ENCODE data around the gene TBL1XR1. TPM values are rescaled to one million over a fixed set of nuclear protein-coding genes. Genes with fewer than 3 reads are reported as not detected.
A peak's percentile ranks its signal among the peaks of the same experiment; 100 is the strongest.

TBL1XR1 gene
- total RNA-seq (2014; rRNA removed; shearing (Covaris generic)): 117 and 143 TPM in 2 replicates

DNA sequence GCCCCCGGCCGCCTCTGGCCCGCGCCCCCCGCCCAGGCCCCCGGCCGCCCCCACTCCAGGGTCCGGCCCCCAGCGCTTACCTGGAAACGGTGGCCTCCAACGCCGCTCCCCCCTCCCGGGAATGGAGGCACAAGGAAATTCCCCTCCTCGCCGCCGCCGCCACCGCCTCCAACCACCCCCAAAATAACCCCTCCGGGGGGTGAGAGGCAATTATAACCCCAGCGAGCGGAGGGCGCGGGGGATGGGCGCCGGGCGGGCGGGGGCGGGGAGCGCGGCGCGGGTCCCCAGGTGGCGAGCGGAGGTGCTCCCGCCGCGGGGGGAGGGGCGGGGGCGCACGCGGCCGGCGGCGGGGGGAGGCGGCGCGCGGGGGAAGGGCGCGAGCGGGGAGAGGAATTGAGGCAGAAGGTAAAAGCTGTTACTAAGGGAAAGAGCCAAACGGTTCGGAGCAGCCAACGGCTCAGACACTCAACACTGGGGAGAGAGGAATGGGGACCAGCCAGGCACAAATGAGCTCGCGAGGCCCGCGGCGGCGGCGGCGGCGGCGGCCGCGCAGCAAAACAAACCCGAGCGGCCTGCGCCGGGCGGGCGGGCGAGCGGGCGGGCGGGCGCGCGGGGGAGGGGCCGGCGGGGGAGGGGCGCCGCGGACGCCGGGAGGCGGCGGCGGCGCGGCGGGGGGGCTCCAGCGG is at the start of gene TBL1XR1:
TBL1XR1 (minus strand) TSS at position 442 of the 686 bp plus-strand sequence. CDS start 132,505 bp downstream, outside the sequence.
- DNase-seq (ENCODE audit: low read depth): peak; percentile 95

DNA sequence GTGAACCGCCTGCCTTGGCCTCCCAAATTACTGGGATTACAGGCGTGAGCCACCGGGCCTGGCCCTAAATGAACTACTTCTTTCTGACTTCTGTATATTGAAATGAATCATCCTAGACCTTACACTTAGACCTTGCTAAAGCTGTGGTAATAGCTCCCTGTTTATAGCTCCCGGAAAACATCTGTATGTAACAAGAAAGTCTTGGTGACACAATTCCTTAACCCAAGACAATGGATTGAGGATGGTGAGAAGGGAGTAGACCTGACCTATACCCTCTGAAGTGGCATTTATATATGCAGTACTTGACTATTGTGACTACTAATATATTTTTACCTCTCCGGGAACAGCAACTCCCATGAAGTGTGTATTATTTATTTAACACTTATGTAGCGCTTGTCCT is 48.0 kb upstream of the TBL1XR1 start:
- no peak for DNase-seq (ENCODE audit: low read depth)

DNA sequence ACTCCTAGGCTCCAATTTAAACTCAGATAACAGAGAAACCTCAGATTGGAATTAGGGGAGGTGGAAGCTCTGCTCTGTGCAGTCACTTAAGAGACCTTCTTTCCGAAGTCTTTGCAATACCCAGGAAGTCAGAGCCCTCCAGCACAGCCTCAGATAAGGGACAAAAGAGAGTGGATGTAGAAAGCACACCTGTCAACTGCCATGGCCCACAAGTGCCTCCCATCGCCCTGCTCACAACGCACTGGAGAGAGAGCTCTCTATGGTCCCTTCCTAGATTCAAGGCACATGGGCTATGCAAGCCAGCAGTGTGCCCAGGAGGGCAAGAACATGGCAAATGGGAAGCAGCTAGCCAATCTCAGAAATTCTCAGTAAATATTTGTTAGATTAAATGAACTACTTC is 47.3 kb upstream of the TBL1XR1 start:
- DNase-seq (ENCODE audit: low read depth): no peak

DNA sequence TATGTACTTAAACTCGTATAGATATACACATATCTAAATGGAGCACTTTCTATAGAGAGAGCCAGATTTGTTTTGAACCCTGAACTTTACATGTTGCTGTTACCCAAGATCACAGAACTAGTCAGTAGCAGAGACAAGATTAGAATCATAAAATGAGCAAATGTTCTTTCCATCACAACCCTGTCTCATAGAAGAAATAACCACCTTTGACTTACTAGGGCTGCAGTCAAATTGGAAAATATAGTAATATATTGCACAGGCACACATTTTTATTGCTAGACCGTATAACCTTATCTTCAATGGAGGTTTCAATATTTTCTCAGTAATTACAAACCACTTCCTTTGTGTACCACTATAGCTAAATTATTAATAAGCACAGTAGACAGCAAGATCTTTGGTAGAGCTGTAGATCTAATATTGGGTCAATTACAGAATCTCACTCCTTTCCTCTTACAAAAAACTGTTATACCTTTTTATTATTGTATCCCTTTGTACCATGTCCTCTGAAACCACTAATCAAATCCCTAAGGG is 41.5 kb upstream of the TBL1XR1 start:
- DNase-seq (ENCODE audit: low read depth): no peak

DNA sequence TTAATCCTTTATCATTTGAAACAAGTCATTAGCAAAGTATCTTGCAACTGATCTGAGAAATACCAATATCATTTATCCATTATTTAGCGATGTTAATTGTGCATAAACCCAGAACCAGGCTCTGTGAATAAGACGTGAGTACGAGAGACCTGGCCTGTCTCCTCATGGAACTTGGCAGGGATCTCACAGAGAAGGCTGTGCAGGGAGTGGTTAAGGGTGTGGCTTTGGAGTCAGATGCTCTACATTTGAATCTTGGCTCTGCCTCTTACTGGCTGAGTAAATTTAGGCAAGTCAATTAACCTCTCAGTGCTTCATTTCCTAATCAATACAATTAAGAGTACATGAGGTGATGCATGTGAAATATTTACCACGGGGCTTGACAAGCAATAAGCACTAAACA is 39.9 kb upstream of the TBL1XR1 start:
- no peak for DNase-seq (ENCODE audit: low read depth)

DNA sequence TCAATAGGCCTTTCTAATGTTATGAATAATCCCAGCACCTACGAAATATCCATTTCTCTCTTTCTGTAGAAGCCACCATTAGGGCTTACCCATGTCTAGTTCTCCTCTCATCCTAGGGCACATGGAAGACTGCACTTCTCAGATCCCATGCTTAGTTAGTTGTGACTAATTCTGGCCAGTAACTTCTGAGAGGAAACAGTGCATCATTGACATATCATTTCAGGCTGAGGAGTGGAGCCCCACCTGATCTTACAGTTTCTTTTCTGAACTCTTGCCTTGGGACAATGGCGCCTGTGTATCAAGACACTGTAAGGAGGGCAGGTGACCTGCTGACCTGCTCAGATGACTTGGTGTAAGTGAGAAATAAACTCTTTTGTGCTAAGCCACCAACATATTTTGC is 39.4 kb upstream of the TBL1XR1 start:
- DNase-seq (ENCODE audit: low read depth): peak; percentile 17

DNA sequence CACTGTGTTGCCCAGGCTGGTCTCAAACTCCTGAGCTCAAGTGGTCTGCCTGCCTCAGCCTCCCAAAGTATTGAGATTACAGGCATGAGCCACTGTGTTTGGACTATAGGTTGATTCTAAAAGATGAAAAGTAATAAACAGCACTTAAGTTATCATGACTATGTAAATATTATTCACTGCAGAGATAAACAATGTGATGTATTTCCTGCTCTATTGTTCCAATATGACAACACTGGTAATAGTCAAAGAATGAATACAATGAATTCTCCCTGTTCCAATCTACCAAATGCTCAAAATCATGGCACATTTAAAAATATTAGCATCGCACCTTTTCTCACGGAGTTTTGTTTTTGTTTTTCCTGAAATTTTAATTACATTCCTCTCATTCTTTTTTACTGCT is 36.8 kb upstream of the TBL1XR1 start:
- DNase-seq (ENCODE audit: low read depth): no peak

DNA sequence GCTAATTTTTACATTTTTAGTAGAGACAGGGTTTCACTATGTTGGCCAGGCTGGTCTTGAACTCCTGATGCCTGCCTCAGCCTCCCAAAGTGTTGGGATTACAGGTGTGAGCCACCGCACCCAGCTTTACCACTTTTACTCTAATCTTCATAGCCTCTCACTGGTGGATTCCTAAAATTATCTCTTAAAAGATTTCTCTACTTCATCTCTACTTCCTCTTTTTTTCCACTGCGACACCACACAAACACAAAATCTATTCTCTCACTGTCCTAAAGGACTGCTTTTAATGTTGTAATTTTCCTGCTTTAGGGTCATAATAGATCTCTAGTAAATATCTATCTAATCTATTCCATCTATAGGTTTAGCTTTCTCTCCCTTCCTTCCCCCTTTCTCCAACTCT is 34.0 kb upstream of the TBL1XR1 start:
- no peak for DNase-seq (ENCODE audit: low read depth)

DNA sequence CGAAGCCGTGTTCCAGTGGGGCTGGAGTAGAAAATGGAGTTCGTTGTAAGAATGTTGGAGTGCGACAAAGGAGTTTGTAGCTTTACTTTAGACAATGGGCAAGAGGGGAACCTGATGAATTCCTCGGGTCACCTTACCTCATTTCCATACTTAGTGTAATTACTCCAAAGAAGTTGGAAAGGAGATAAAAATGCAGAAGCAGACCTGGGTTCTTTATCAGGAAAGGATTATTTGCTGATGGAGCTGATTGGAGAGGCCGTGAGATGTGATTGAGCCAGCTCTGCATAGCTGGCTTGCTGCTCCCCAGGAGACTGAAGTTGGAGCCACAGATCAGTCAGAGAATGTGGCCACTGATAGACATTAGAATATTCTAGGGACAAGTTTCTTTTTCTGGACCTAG is 33.4 kb upstream of the TBL1XR1 start:
- no peak for DNase-seq (ENCODE audit: low read depth)

DNA sequence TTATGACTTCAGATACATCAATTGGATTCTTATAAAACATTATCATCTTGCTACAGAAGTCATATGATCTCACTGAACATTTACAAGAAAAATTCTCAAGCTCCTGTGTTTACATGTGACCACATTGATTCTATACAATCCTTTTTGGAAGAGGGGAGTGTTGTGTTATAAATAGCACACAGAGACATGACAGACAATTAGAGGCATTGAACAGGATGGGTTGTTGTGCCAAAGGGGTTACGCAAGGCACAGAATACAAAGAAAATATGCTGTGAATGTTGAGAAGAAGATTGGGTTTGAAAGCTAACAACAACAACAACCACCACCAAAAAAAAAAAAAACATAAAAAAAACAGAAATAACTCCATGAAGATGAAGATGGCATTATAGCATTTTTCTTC is 32.5 kb upstream of the TBL1XR1 start:
- DNase-seq (ENCODE audit: low read depth): no peak

DNA sequence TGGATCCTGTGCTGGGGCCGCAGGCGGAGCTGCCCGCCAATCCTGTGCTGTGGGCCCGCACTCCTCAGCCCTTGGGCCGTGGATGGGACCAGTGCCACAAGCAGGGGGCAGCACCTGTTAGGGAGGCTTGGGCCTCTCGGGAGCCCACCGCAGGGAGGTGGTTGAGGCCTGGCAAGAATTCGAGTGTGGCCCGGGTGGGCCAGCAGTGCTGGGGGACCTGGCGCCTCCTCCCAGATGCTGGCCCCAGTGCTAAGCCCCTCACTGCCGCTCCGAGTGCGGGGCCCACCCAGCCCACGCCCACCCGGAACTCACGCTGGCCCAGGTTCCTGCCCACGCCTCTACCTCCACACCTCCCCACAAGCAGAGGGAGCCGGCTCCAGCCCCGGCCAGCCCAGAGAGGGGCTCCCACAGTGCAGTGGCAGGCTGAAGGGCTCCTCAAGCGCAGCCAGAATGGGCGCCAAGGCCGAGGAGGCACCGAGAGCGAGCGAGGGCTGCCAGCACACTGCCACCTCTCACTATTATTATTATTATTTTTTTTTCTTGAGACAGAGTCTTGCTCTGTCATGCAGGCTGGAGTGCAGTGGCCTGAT is 31.4 kb upstream of the TBL1XR1 start:
- DNase-seq (ENCODE audit: low read depth): no peak

DNA sequence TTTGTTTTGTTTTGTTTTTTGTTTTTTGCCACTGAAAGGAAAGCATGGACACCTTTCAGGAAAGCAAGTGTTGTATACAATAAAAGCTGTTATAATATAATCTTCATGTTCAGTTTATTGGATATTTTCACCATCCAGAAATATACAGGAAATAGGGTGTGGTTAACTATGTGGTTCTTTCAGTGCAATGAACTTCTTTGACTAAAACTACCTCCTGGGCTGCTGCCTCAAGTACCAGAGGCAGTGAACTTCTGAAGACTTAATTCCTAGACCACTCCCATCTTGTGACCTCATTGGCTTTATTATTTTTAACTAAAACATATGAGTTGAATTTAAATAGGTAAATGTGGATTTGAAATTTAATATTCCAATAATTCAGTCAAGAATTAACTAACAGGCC is 27.1 kb upstream of the TBL1XR1 start:
- no peak for DNase-seq (ENCODE audit: low read depth)

DNA sequence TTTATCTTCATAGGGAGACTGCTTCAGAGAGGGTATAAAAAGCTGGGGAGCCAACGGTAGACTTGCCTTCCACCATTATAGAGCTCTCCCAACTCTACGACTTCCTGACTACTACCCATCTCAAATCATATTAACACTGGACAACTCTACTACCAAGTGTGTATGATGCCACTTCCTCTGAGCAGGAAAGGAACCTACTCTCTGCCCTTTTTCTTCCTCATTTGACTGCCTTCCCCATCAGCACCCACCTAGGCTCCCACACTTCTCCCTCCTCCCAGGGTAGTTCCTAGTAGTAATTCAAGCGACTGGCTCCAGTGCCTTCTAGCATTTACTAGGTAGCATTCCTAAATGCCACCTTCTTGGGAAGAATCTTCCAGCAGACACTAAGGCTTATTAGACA is 24.5 kb upstream of the TBL1XR1 start:
- no peak for DNase-seq (ENCODE audit: low read depth)

DNA sequence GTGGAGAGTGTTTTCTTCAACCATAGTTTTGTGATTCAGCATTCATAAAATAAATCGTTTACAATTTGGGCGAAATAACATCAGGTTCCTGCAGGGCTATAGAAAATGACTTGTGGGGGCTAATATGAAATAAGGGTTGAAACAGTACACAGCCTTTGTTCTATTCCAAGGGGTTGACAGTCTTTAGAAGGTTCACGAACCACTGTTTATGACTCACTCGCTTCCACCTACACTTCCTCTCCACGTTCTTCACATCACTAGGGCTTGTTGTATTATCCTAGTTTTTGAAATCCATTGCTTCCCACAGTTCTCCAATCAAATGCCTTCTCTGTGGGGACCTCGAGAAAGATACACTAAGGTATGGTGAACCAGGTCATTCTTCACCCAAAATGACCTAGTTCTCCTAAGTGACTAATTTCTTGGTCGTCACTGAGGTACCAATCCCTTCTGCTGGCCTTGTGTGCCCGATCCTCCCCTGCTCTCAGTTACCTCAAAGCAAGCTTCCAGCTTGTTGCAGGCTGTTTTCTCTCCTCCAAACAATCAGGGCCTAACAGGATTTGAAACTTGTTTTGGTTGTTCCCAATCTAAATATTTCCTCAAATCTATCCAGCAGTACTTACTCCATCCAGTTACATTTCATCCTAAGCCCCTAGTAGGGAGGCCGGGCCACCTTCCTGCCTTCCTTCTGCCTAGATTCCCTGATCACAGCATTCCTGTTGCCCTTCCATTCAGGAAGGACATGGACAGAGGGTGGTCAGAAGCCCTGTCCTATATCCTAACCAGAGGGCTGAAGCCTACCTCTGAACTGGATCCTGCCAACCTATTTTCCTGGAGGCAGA is 23.1 kb upstream of the TBL1XR1 start:
- DNase-seq (ENCODE audit: low read depth): no peak

DNA sequence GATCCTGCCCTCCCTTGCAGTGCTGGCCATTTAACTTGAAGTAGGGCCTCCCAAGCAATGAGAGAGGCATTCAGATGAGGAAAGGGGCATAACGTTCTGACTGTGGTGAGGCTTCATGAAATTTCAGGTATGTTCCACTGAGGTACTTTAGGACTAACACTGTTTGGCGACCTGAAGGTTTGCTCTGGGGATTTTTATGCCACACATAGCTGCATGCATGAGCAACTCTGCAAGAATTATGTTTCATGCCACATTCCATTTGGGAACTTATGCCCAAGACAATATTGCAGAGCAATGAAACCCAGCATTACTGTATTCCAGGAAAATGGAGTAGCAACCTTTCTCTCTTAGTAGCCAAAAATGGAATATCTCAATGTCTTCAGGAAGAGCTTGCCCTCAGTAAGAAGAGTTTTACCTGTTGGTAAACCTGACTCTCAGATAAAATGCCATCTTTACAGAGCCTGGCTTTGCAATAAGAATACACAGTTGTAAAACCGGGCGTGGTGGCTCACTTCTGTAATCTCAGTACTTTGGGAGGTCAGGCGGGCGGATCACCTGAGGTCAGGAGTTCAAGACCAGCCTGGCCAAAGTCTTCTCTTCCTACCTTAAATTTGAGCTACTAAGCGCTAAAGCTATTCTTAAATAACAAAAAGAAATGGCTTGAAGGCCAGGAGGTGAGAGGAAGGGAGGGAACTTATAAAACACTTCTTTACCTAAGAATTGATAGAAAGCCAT is 16.7 kb upstream of the TBL1XR1 start:
- no peak for DNase-seq (ENCODE audit: low read depth)

DNA sequence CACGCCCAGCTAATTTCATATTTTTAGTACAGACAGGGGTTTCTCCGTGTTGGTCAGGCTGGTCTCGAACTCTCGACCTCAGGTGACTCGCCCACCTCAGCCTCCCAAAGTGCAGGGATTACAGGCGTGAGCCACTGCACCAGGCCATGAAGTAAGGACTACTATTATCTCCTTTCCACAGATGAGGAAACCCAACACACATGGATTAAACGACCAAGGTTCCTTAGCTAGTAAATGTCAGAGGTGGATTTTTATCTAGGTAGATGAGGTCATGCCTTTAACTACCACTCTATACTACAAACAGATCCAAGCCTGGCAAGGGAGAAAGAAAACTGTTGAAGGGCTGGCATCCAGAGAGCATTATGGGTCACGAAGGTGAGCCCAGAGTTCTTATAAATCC is 15.5 kb upstream of the TBL1XR1 start:
- no peak for DNase-seq (ENCODE audit: low read depth)

DNA sequence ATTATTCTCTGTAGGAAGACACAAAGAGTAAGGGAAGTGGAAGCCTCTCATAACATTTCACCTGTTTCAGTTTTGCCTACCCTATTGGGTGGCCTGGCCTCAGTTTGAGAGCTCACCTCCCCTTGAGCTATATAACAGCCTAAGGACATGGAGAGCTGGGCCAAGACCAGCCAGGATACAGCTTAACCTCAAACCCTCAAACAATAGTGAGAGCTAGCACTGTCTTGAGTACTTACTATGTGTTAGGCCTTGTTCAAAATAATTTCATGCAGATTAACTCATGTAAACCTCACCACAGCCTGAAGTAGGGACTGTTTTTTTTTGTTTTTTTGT is 15.0 kb upstream of the TBL1XR1 start:
- no peak for DNase-seq (ENCODE audit: low read depth)

DNA sequence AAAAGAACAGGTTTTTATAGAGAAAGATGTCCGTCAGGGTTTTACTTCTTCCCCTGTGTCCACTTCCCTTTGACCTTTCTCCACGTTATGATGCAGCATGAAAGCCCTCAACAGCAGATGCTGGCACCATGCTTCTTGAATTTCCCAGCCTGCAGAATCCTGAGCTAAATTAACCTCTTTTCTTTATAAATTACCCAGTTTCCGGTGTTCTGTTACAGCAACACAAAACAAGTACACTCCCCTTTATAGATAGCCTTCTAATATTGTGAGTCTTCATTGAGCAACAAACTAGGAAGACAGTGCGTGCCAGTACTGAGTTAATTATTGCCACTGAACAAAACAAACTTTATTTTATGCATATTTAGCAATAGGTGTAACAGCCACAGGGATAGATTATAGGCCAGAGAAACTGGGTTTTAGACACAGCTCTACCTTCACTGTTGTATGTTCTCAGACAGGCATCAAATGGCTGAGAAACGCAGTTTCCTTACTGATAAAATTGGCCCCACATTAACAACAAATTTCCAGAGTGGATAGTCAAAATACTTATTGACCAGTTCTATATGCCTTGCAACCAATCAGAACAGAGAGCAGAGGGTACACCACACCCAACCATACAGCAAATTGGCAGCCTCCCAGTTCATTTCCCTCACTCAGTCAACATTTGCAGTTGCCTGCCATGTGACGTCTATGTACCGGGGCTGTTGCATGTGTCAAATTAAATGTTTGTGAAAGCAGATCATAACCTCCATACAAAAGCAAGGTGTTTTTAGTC is 14.4 kb upstream of the TBL1XR1 start:
- no peak for DNase-seq (ENCODE audit: low read depth)

DNA sequence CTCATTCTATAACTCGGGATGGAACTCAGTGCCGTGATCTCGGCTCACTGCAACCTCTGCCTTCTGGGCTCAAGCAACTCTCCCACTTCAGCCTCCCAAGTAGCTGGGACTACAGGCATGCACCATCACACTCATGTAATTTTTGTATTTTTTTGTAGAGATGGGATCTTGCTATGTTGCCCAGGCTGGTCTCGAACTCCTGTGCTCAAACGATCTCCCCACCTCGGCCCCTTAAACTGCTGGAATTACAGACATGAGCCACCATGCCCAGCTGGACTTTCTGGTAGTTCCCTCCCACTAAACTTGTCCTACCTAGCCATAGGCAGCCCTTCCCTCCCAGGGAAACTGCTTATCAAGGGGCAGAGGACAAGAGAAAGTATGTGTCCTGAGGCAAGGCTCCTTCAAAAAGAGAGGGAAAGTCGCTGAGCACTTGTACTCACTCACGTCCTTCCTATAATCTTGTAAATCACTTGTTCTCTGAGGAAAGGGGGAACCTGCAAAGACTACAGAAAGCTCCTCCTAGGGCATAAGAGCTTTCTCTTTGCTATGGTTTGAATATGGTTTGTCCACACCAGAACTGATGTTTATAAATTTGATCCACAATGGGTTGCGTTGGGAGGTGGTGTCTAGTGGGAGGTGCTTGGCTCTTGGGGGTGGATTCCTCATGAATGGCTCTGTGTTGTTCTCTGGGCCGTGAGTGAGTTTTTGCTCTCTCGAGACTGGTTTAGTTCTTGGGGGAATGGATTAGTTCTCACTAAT is 13.6 kb upstream of the TBL1XR1 start:
- DNase-seq (ENCODE audit: low read depth): no peak

DNA sequence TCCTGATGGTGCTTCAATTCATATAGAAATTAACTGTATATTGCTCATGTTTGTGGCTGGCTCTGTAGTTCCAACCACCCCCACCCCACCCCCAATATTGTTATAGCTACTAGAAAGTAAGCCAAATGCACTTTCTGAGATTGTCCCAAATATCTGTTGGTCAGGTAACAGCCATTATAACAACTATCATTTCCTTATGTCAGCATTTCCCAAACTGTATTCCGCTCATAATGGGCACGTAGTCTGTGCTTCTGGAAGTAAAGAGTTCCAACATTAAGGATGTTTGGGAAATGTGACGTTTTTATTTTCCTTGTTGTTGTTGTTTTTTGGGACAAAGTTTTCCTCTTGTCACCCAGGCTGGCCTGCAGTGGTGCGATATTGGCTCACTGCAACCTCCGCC is 12.2 kb upstream of the TBL1XR1 start:
- no peak for DNase-seq (ENCODE audit: low read depth)

DNA sequence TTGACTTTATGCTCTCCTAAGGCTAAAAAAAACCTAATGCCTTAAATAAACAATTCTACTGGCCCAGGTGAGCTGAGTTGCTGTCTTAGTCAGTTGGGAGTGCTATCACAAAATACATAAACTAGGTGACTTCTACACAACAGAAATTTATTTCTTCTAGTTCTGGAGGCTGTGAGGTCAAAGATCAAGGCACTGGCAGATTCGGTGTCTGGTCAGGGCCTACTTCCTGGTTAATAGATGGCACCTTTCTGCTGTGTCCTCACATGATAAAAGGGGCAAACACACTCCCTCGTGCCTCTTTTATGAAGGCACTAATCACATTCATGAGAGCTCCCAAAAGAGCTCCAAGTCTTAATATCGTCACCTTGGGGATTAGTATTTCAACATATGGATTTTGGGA is 11.5 kb upstream of the TBL1XR1 start:
- DNase-seq (ENCODE audit: low read depth): no peak

All from RPMI7951 (cell line).